CD4-positive, alpha-beta T cell (primary cell): ENCODE data around the gene CACNA2D3. TPM values are rescaled to one million over a fixed set of nuclear protein-coding genes. Genes with fewer than 3 reads are reported as not detected.

Experiments used
- ATAC-seq: fragments of 200-7000 bp; cut with Tn5 transposase; one replicate; pipeline ENCODE4 v1.10.0; 2022; ENCODE audit warnings: mild to moderate bottlenecking; ENCODE audit not compliant: poor library complexity
- CTCF ChIA-PET: fragments of 350-600 bp; sonication (Branson Sonifier 250); formaldehyde crosslinking; loops from one replicate; lab custom pipeline; 2021; ENCODE audit warnings: antibody characterized with exemption, inconsistent platforms; lab: Charles Lee
- POLR2A ChIA-PET: fragments of 350-600 bp; sonication (Branson Sonifier 250); formaldehyde crosslinking; loops from one replicate; lab custom pipeline; 2021; ENCODE audit warnings: antibody characterized with exemption, inconsistent platforms; lab: Charles Lee
- DNase-seq, 14 experiments: peaks; one replicate each; pipeline ENCODE4 v3.0.0-alpha.2; 2013 to 2020; ENCODE audit warnings: mixed read lengths in 2 of 14
- H3K27ac ChIP-seq, 2 donors: one replicate each; pipeline versions ENCODE4 v1.5.1 to v1.7.0; 2013; ENCODE audit warnings: low read length in 2 of 2, low read depth in 1 of 2, mild to moderate bottlenecking in 1 of 2
- H3K27me3 ChIP-seq, 2 experiments: 1 replicate in 1 of 2; 2 replicates in 1 of 2; pipeline versions ENCODE4 v1.6.1 to v1.7.0; 2013; ENCODE audit warnings: low read length in 2 of 2, control low read depth in 1 of 2, mild to moderate bottlenecking in 1 of 2, moderate library complexity in 1 of 2; ENCODE audit not compliant: insufficient read depth in 2 of 2, control insufficient read depth in 1 of 2
- H3K36me3 ChIP-seq: one replicate; pipeline ENCODE4 v1.6.1; 2013; ENCODE audit warnings: low read length, control low read depth; ENCODE audit not compliant: insufficient read depth
- H3K4me1 ChIP-seq: one replicate; pipeline ENCODE4 v1.6.1; 2013; ENCODE audit warnings: low read length, control low read depth; ENCODE audit not compliant: insufficient read depth
- H3K4me3 ChIP-seq: one replicate; pipeline ENCODE4 v1.5.1; 2013; ENCODE audit warnings: mild to moderate bottlenecking, low read length, moderate library complexity
- H3K9me3 ChIP-seq, 2 experiments: 1 replicate in 1 of 2; 2 replicates in 1 of 2; pipeline versions ENCODE4 v1.6.1 to v1.7.0; 2013; ENCODE audit warnings: low read length in 2 of 2, mild to moderate bottlenecking in 2 of 2, control low read depth in 1 of 2, moderate library complexity in 1 of 2; ENCODE audit not compliant: control insufficient read depth in 1 of 2, insufficient read depth in 1 of 2
- H3K27ac Mint-ChIP-seq: one replicate; pipeline ENCODE4 v1.8.0; 2020; ENCODE audit warnings: mixed read lengths
- H3K27me3 Mint-ChIP-seq: one replicate; pipeline ENCODE4 v1.8.0; 2021; ENCODE audit warnings: mixed read lengths
- H3K36me3 Mint-ChIP-seq: one replicate; pipeline ENCODE4 v1.8.0; 2021; ENCODE audit warnings: low read depth, mixed read lengths
- H3K4me1 Mint-ChIP-seq: one replicate; pipeline ENCODE4 v1.8.0; 2021; ENCODE audit warnings: low read depth, mixed read lengths
- H3K4me3 Mint-ChIP-seq: one replicate; pipeline ENCODE4 v1.8.0; 2020; ENCODE audit warnings: mild to moderate bottlenecking, mixed read lengths
- H3K9me3 Mint-ChIP-seq: one replicate; pipeline ENCODE4 v1.8.0; 2020; ENCODE audit warnings: mixed read lengths
- intact Hi-C, 2 experiments: fragments of 100-400 bp; cut with DNase I in 1 of 2; cut with micrococcal nuclease in 1 of 2; formaldehyde crosslinking; loops; one replicate each; pipeline versions ENCODE4 v1.15.1 to v1.9.0; 2023 to 2025; cut with DNase I, micrococcal nuclease
- total RNA-seq, 174 experiments: library from RNA in 2 of 174; stranded (reverse) in 2 of 174; gene quantifications; one replicate each; pipeline ENCODE4 v1.2.3 and lab custom pipeline; 2021 to 2026
- TF ChIP-seq, protein P1 (sequence below): fragments of 200-600 bp; IDR thresholded peaks from one replicate; pipeline ENCODE4 v1.8.0; 2022; ENCODE audit warnings: antibody characterized with exemption, mild to moderate bottlenecking

CACNA2D3 gene
- total RNA-seq, 2 experiments from 2014 or later = 0.08 TPM; not detected in 1

DNA sequence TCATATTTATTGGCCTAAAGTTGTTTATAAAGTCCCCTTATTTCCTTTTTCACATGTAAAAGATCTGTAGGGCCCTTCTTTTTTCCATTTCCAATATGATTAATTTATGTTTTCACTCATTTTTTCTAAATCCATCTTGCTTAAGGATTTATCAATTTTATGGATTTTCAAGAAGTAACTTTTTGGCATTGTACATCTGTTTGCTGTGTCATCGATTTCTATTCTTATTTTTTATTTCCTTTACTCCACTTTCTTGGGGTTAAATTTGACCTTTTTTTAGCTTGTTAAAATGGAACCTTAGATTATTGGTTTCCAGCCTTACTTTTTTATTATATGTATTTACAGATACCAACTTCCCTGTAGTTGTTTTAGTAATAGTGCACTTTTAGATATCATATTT, 597.6 kb downstream of the CACNA2D3 start:
- H3K4me1 Mint-ChIP-seq = no peaks in the 10 kb centered on the region
- no peaks in the 10 kb centered on the region for H3K27me3 ChIP-seq
- H3K36me3 Mint-ChIP-seq = no peaks in the 10 kb centered on the region
- H3K27ac ChIP-seq = no peak overlapping the region
- H3K4me1 ChIP-seq = no peaks in the 10 kb centered on the region
- DNase-seq = no peak
- H3K4me3 ChIP-seq = no peak overlapping the region
- peaks cover 5% of the 10 kb centered on the region for H3K9me3 Mint-ChIP-seq
- CTCF ChIA-PET = no interaction called here
- ATAC-seq = no peak
- no peaks in the 10 kb centered on the region for H3K27me3 Mint-ChIP-seq
- TF ChIP-seq, protein P1, sequence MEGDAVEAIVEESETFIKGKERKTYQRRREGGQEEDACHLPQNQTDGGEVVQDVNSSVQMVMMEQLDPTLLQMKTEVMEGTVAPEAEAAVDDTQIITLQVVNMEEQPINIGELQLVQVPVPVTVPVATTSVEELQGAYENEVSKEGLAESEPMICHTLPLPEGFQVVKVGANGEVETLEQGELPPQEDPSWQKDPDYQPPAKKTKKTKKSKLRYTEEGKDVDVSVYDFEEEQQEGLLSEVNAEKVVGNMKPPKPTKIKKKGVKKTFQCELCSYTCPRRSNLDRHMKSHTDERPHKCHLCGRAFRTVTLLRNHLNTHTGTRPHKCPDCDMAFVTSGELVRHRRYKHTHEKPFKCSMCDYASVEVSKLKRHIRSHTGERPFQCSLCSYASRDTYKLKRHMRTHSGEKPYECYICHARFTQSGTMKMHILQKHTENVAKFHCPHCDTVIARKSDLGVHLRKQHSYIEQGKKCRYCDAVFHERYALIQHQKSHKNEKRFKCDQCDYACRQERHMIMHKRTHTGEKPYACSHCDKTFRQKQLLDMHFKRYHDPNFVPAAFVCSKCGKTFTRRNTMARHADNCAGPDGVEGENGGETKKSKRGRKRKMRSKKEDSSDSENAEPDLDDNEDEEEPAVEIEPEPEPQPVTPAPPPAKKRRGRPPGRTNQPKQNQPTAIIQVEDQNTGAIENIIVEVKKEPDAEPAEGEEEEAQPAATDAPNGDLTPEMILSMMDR = no peak
- POLR2A ChIA-PET = no interaction called here
- intact Hi-C loops = no loop called here
- no peaks in the 10 kb centered on the region for H3K36me3 ChIP-seq
- H3K27ac Mint-ChIP-seq = no peak overlapping the region
- H3K9me3 ChIP-seq = peaks cover 0 to 18% of the 10 kb centered on the region in 2 experiments
- H3K4me3 Mint-ChIP-seq = no peak overlapping the region

DNA sequence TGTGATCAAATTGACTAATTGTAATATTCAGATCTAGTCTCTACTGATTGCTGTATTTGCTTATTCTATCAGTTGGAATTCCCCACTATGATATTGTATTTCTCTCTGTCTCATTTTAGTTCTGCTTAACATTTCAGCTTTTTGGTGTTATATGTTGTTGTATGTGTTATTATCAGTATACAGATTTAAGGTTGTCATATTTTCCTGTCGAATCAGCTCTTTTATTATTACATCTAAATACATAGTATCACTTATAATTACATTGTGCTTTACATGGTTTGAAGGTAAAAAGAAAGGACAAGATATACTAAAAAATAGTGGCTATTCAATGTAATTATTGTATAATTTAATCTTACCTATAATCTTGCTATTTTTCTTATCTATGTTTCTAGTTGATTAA, 598.3 kb downstream of the CACNA2D3 start:
- ChIA-PET CTCF (no interaction called here), POLR2A (no interaction called here)
- Mint-ChIP-seq H3K36me3 (no peaks in the 10 kb centered on the region), H3K9me3 (peaks cover 5% of the 10 kb centered on the region), H3K27ac (no peak overlapping the region), H3K4me1 (no peaks in the 10 kb centered on the region), H3K27me3 (no peaks in the 10 kb centered on the region), H3K4me3 (no peak overlapping the region)
- no peak overlapping the region for H3K27ac ChIP-seq
- H3K27me3 ChIP-seq = no peaks in the 10 kb centered on the region
- no peak for ATAC-seq
- no peaks in the 10 kb centered on the region for H3K36me3 ChIP-seq
- DNase-seq = no peak
- TF ChIP-seq, protein P1 = no peak
- H3K4me1 ChIP-seq = no peaks in the 10 kb centered on the region
- no peak overlapping the region for H3K4me3 ChIP-seq
- intact Hi-C loops = no loop called here
- peaks cover 0 to 18% of the 10 kb centered on the region in 2 experiments for H3K9me3 ChIP-seq

DNA sequence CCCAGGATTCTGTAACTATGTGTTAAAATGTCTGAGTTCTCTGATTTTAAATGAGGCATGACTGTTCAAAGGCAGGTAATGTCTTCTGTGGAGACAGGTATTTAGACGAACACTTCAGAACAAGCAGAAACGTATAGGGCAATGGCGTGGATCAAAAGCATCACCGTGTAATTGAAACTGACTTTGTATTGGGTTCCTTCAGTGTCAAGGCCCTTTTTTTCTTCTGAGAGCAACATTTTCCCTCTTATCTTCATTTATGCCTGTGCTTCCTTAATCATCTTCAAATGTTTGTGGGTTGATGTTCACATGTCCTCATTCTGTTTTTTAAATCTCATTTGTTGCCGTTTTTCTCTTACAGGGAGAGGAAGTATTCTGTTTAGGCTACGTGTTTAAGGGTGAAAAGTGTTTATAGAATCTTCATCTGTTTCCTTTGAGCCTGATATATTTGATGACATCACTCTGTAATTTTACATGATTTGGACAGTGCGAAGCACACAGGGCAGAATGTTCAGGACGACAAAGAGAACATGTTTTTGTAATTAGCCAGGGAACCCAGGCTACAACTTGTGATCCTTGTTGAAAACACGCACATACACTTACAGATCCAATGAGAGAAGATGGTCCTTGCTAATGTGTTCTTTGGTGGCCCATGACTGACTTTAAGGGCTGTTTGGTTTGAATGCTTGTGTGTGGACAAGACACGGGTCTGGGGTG, 609.5 kb downstream of the CACNA2D3 start:
- Histone ChIP-seq H3K27ac (no peak overlapping the region), H3K4me3 (no peak overlapping the region), H3K9me3 (peaks cover 0 to 4% of the 10 kb centered on the region in 2 experiments), H3K36me3 (no peaks in the 10 kb centered on the region), H3K27me3 (no peaks in the 10 kb centered on the region), H3K4me1 (no peaks in the 10 kb centered on the region)
- CTCF ChIA-PET = no interaction called here
- TF ChIP-seq, protein P1 = no peak
- Mint-ChIP-seq H3K4me1 (no peaks in the 10 kb centered on the region), H3K36me3 (no peaks in the 10 kb centered on the region), H3K27me3 (no peaks in the 10 kb centered on the region), H3K4me3 (no peak overlapping the region), H3K9me3 (peaks cover 13% of the 10 kb centered on the region), H3K27ac (no peak overlapping the region)
- intact Hi-C loops = no loop called here
- ATAC-seq (no peak), DNase-seq (no peak)
- POLR2A ChIA-PET = no interaction called here
